Suprapubic skin (tissue), 4 donors: ENCODE data around the gene RABGGTA. TPM values are rescaled to one million over a fixed set of nuclear protein-coding genes. Genes with fewer than 3 reads are reported as not detected.

ENCODE experiments used
- DNase-seq, 2 donors: peaks; one replicate each; pipeline ENCODE4 v3.0.0-alpha.2; 2019; ENCODE audit warnings: low spot score in 2 of 2
- H3K27ac ChIP-seq: fragments of 200-600 bp; sonication (generic); one replicate; pipeline ENCODE4 v1.5.1; 2019
- H3K27me3 ChIP-seq: fragments of 200-600 bp; sonication (generic); one replicate; pipeline ENCODE4 v1.5.1; 2019
- H3K36me3 ChIP-seq: fragments of 200-600 bp; sonication (generic); one replicate; pipeline ENCODE4 v1.5.1; 2019
- H3K4me1 ChIP-seq: fragments of 200-600 bp; sonication (generic); one replicate; pipeline ENCODE4 v1.5.1; 2019
- H3K4me3 ChIP-seq: fragments of 200-600 bp; sonication (generic); one replicate; pipeline ENCODE4 v1.5.1; 2019; ENCODE audit warnings: mild to moderate bottlenecking
- H3K9me3 ChIP-seq: fragments of 200-600 bp; sonication (generic); one replicate; pipeline ENCODE4 v1.5.1; 2019
- CTCF ChIP-seq, 2 donors: fragments of 200-600 bp in 1 of 2; fragments of 450-650 bp in 1 of 2; sonication (generic) in 1 of 2; IDR thresholded peaks; one replicate each; pipeline ENCODE4 v1.5.1; 2016 to 2019; ENCODE audit warnings: antibody characterized with exemption in 2 of 2, mild to moderate bottlenecking in 1 of 2, moderate library complexity in 1 of 2
- EP300 ChIP-seq: sonication (generic); formaldehyde crosslinking; IDR thresholded peaks from one replicate; pipeline ENCODE4 v1.6.1; 2017; ENCODE audit warnings: antibody characterized with exemption
- POLR2A ChIP-seq, 2 donors: fragments of 450-650 bp; IDR thresholded peaks; one replicate each; pipeline ENCODE4 v1.6.1; 2017; ENCODE audit warnings: antibody characterized with exemption in 2 of 2, mild to moderate bottlenecking in 2 of 2, moderate library complexity in 2 of 2
- POLR2AphosphoS5 ChIP-seq, 3 donors: sonication (generic); formaldehyde crosslinking; IDR thresholded peaks; one replicate each; pipeline ENCODE4 v1.6.1; 2017; ENCODE audit warnings: antibody characterized with exemption in 3 of 3
- WGBS: methylation state at CpG from one replicate; pipeline ENCODE4 v1.1.5; 2018; 5-methylcytosine and 5-hydroxymethylcytosine counted together
- total RNA-seq, 4 donors: library from RNA; depleted of rRNA; stranded (reverse); fragments of >200 nt; gene quantifications; one replicate each; pipeline ENCODE4 v1.1.0, GENCODE V29; 2016

The RABGGTA gene
- total RNA-seq, 4 donors from 2014 or later: 50.4 to 65.9 (median 53.1) TPM

- H3K4me3 ChIP-seq: no peak within 1 kb of the TSS
- H3K4me1 ChIP-seq: peaks cover 54% of the 10 kb centered on the region
- peaks cover 48% of the 10 kb centered on the region for H3K36me3 ChIP-seq
- H3K27me3 ChIP-seq: no peaks in the 10 kb centered on the region
- no peak within 1 kb of the TSS for H3K27ac ChIP-seq
- peak in 1 of 2 donors; percentile 86 for DNase-seq
- 51% methylated on average over 6 of the region's 6 CpGs for WGBS
- no peaks in the 10 kb centered on the region for H3K9me3 ChIP-seq
- TF ChIP-seq CTCF (IDR thresholded peaks at IDR 0.05) (peak; percentile 76 to 92), EP300 (no peak)
These were observed 36.4 kb upstream of the RABGGTA start, which contains the start of gene CIDEB for GRCh38 chr14:24307575-24308341. TSS of gene CIDEB (minus strand) at chr14:24307977. CDS start at chr14:24307858, 119 bp downstream.

- Histone ChIP-seq H3K27me3 (no peaks in the 10 kb centered on the region), H3K4me1 (peaks cover 48% of the 10 kb centered on the region)
These were observed 35.8 kb upstream of the RABGGTA start for GRCh38 chr14:24307156-24307574.

DNA sequence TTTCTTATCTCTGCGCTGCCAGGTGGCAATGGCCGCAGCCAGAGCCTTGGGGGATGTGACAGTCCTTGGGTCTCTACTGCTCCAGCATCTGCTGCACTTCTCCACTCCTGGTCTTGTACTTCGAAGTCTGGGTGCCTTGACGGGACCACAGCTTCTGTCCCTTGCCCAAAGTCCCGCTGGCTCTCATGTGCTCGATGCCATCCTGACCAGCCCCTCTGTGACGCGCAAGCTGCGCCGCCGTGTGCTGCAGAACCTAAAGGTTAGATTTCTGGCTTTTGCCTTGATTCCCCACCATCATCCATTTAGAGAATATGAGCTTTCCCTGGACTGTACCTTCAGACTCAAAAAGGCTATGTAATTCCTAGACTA, 32.6 kb upstream of the RABGGTA start:
- no peaks in the 10 kb centered on the region for H3K9me3 ChIP-seq
- 94% methylated on average over 10 of the region's 11 CpGs for WGBS
- peaks cover 64% of the 10 kb centered on the region for H3K36me3 ChIP-seq
- no peak overlapping the region for H3K4me3 ChIP-seq
- H3K4me1 ChIP-seq: peaks cover 34% of the 10 kb centered on the region
- no peak for DNase-seq
- no peaks in the 10 kb centered on the region for H3K27me3 ChIP-seq
- TF ChIP-seq POLR2AphosphoS5 (IDR thresholded peaks at IDR 0.05): no peak
- no peak for TF ChIP-seq POLR2A (IDR thresholded peaks at IDR 0.05)
- no peak for TF ChIP-seq CTCF (IDR thresholded peaks at IDR 0.05)
- no peak overlapping the region for H3K27ac ChIP-seq

More at GRCh38 chr14:24307156-24307574, 35.8 kb upstream of the RABGGTA start:
- H3K27ac ChIP-seq: no peak overlapping the region
- H3K4me3 ChIP-seq: no peak overlapping the region
- 80% methylated on average over 11 of the region's 11 CpGs for WGBS
- DNase-seq: no peak
- no peaks in the 10 kb centered on the region for H3K9me3 ChIP-seq
- H3K36me3 ChIP-seq: peaks cover 54% of the 10 kb centered on the region
- no peak for TF ChIP-seq POLR2AphosphoS5 (IDR thresholded peaks at IDR 0.05)
- no peak for TF ChIP-seq POLR2A (IDR thresholded peaks at IDR 0.05)
- no peak for TF ChIP-seq CTCF (IDR thresholded peaks at IDR 0.05)
- TF ChIP-seq EP300: no peak

GRCh38 chr14:24300326-24300980, 29.1 kb upstream of the RABGGTA start:
- no peaks in the 10 kb centered on the region for H3K27me3 ChIP-seq
- WGBS: 32% methylated on average over 16 of the region's 16 CpGs
- no peaks in the 10 kb centered on the region for H3K9me3 ChIP-seq
- peak overlapping the region; percentile 88 for H3K27ac ChIP-seq
- TF ChIP-seq POLR2AphosphoS5 (IDR thresholded peaks at IDR 0.05) (no peak), POLR2A (IDR thresholded peaks at IDR 0.05) (no peak), EP300 (no peak), CTCF (IDR thresholded peaks at IDR 0.05) (no peak)
- peak overlapping the region; percentile 87 for H3K4me3 ChIP-seq
- peaks cover 55% of the 10 kb centered on the region for H3K36me3 ChIP-seq
- H3K4me1 ChIP-seq: peaks cover 44% of the 10 kb centered on the region
- no peak for DNase-seq
